ENCODE data around the gene SLC26A5.

DNA sequence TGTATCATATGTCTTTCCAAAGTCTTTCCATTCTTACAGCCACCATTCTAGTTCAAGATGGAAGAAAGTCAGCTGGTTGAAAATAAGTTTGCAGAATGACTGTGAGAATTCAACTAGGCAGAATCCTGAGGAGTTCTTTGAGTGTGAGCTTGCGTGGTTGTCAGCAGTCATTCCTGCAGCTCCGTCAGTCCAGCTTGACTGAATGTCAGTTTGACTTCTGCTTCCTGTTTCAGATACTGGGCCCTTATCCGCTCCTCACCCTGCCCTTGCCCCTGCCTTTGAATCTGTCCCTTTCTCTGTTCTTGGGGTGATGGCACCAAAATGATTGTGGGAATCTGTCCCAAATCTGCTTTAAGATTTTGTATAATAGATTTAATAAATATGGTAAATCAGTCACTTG lies 27.8 kb downstream of the SLC26A5 start:
- TF ChIP-seq POLR2A (IDR thresholded peaks at IDR 0.05), result no peak
- TF ChIP-seq, protein P1, sequence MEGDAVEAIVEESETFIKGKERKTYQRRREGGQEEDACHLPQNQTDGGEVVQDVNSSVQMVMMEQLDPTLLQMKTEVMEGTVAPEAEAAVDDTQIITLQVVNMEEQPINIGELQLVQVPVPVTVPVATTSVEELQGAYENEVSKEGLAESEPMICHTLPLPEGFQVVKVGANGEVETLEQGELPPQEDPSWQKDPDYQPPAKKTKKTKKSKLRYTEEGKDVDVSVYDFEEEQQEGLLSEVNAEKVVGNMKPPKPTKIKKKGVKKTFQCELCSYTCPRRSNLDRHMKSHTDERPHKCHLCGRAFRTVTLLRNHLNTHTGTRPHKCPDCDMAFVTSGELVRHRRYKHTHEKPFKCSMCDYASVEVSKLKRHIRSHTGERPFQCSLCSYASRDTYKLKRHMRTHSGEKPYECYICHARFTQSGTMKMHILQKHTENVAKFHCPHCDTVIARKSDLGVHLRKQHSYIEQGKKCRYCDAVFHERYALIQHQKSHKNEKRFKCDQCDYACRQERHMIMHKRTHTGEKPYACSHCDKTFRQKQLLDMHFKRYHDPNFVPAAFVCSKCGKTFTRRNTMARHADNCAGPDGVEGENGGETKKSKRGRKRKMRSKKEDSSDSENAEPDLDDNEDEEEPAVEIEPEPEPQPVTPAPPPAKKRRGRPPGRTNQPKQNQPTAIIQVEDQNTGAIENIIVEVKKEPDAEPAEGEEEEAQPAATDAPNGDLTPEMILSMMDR (IDR thresholded peaks at IDR 0.05), result no peak
